ENCODE measurements around the gene SAP30BP. TPM values are rescaled to one million over a fixed set of nuclear protein-coding genes. Genes with fewer than 3 reads are reported as not detected.

The SAP30BP gene
- total RNA-seq (2022) (119 and 126 TPM in 2 replicates), Bru-seq, nascent RNA (percentile 88 among the genes with signal in this experiment), BruChase-seq, experiment 1, labeled RNA remaining after a 2-hour chase (percentile 83 among the genes with signal in this experiment), BruChase-seq, experiment 2, labeled RNA remaining after a 6-hour chase (percentile 85 among the genes with signal in this experiment)
- long read RNA-seq, transcript SAP30BP-225 (11 exons, 2,722 nt): major isoform, 151 of 195 reads
- long read RNA-seq, partial matches to known transcripts: 3 of 195 reads
- long read RNA-seq, other reads (novel, unspliced or antisense): 32 of 195 reads

- TF ChIP-seq CTCF (IDR thresholded peaks at IDR 0.05; ENCODE audit: insufficient read depth in 1 of 2, low read depth in 1 of 2, low read length in 1 of 2, severe bottlenecking in 1 of 2, unreplicated experiment in 1 of 2): no peak
- H3K36me3 ChIP-seq (ENCODE audit: control insufficient read depth, insufficient read depth, low read length): peaks cover 2% of the 10 kb centered on the region
- H3K9me3 ChIP-seq: no peaks in the 10 kb centered on the region
- intact Hi-C loops (cut with micrococcal nuclease; ENCODE audit: unreplicated experiment): no loop called here
- POLR2A ChIA-PET: interaction anchor here (0.6 to 1.7 kb wide), 9 partner anchors 9 to 140 kb away, joined by 3 to 15 read pairs (median 3); partner anchors contain the start of genes ITGB4 and SMIM5
- peaks cover 13% of the 10 kb centered on the region for H3K4me1 ChIP-seq
- H3K27me3 ChIP-seq (replicated peaks; ENCODE audit: control insufficient read depth, insufficient read depth, low read length): no peaks in the 10 kb centered on the region
- H3K4me1 Mint-ChIP-seq (ENCODE audit: low read depth, unreplicated experiment): no peaks in the 10 kb centered on the region
- CTCF ChIA-PET: interaction anchor here (0.6 to 2.7 kb wide), 3 partner anchors 13 to 81 kb away, joined by 3 to 17 read pairs (median 3); a partner anchor contains a TSS
- no peak within 1 kb of the TSS for H3K4me3 Mint-ChIP-seq (ENCODE audit: unreplicated experiment)
- TSS peak; percentile 78 for BruUV-seq (replicated peaks)
- no peaks in the 10 kb centered on the region for H3K9me3 Mint-ChIP-seq (ENCODE audit: unreplicated experiment)
- H3K27me3 Mint-ChIP-seq (ENCODE audit: insufficient read depth, unreplicated experiment): no peaks in the 10 kb centered on the region
- peak; percentile 97 to 98 for DNase-seq
- peaks cover 47% of the 10 kb centered on the region for H3K36me3 Mint-ChIP-seq (ENCODE audit: insufficient read depth, unreplicated experiment)
- peak within 1 kb of the TSS; percentile 10 for H3K27ac Mint-ChIP-seq (ENCODE audit: unreplicated experiment)
- peak within 1 kb of the TSS; percentile 96 for H3K4me3 ChIP-seq (ENCODE audit: low read depth, low read length)
Measured at GRCh38 chr17:75666959-75667790, at the start of gene SAP30BP, which contains the start of gene RECQL5. Gene SAP30BP (plus strand): TSS chr17:75667338. CDS start chr17:75667373, 35 bp downstream. Gene RECQL5 (minus strand): TSS chr17:75667154. CDS start chr17:75666557, 597 bp downstream.

GRCh38 chr17:75617675-75618074, 49.5 kb upstream of the SAP30BP start:
- ChIA-PET POLR2A (interaction anchor here (0.8 kb wide), 1 partner anchor 162 kb away, joined by 4 read pairs; no protein-coding TSS in a partner anchor), CTCF (interaction anchor here (0.7 to 1.7 kb wide), 3 partner anchors 16 to 130 kb away, joined by 5 to 8 read pairs (median 5); partner anchors contain the start of gene SMIM5)
- H3K27me3 Mint-ChIP-seq (ENCODE audit: insufficient read depth, unreplicated experiment): no peaks in the 10 kb centered on the region
- no peaks in the 10 kb centered on the region for H3K9me3 Mint-ChIP-seq (ENCODE audit: unreplicated experiment)
- peaks cover 9% of the 10 kb centered on the region for H3K4me1 Mint-ChIP-seq (ENCODE audit: low read depth, unreplicated experiment)
- no TSS peak for BruUV-seq (replicated peaks)
- no peak overlapping the region for H3K4me3 Mint-ChIP-seq (ENCODE audit: unreplicated experiment)
- no peak for DNase-seq
- H3K27me3 ChIP-seq (replicated peaks; ENCODE audit: control insufficient read depth, insufficient read depth, low read length): no peaks in the 10 kb centered on the region
- peaks cover 13% of the 10 kb centered on the region for H3K36me3 Mint-ChIP-seq (ENCODE audit: insufficient read depth, unreplicated experiment)
- H3K4me3 ChIP-seq (ENCODE audit: low read depth, low read length): no peak overlapping the region
- no peak for TF ChIP-seq CTCF (IDR thresholded peaks at IDR 0.05; ENCODE audit: insufficient read depth in 1 of 2, low read depth in 1 of 2, low read length in 1 of 2, severe bottlenecking in 1 of 2, unreplicated experiment in 1 of 2)
- H3K36me3 ChIP-seq (ENCODE audit: control insufficient read depth, insufficient read depth, low read length): no peaks in the 10 kb centered on the region
- intact Hi-C loops (cut with micrococcal nuclease; ENCODE audit: unreplicated experiment): no loop called here
- no peak overlapping the region for H3K27ac Mint-ChIP-seq (ENCODE audit: unreplicated experiment)
- H3K4me1 ChIP-seq: peaks cover 17% of the 10 kb centered on the region
- no peaks in the 10 kb centered on the region for H3K9me3 ChIP-seq

Data from Caco-2 (cell line).